Mesendoderm (in vitro differentiated cells): ENCODE results near the gene TKT. TPM values are rescaled to one million over a fixed set of nuclear protein-coding genes. Genes with fewer than 3 reads are reported as not detected.
A peak's percentile ranks its signal among the peaks of the same experiment; 100 is the strongest.

Experiments used
- DNase-seq: peaks from one replicate; pipeline ENCODE4 v3.0.0; 2013
- H2AK5ac ChIP-seq: 2 replicates; pipeline ENCODE4 v1.6.1; 2013; ENCODE audit warnings: low read length, inconsistent platforms
- H2BK120ac ChIP-seq: 2 replicates; pipeline ENCODE4 v1.6.1; 2013; ENCODE audit warnings: low read depth, mild to moderate bottlenecking, low read length, moderate library complexity, mixed read lengths
- H2BK15ac ChIP-seq: replicated peaks from 2 replicates; pipeline ENCODE4 v1.6.1; 2013; ENCODE audit warnings: low read depth, mild to moderate bottlenecking, moderate library complexity
- H2BK5ac ChIP-seq: 2 replicates; pipeline ENCODE4 v1.6.1; 2013; ENCODE audit warnings: low read length, inconsistent platforms
- H3K18ac ChIP-seq: 2 replicates; pipeline ENCODE4 v1.6.1; 2013; ENCODE audit warnings: mild to moderate bottlenecking, low read length, mixed read lengths
- H3K23ac ChIP-seq: one replicate; pipeline ENCODE4 v1.6.1; 2013; ENCODE audit warnings: low read length
- H3K27ac ChIP-seq: 2 replicates; pipeline ENCODE4 v1.5.1; 2013; ENCODE audit warnings: low read depth, mild to moderate bottlenecking, inconsistent platforms, low read length, moderate library complexity
- H3K27me3 ChIP-seq: 2 replicates; pipeline ENCODE4 v1.6.1; 2013; ENCODE audit warnings: low read length, control low read depth, mild to moderate bottlenecking, inconsistent platforms; ENCODE audit not compliant: insufficient read depth, poor library complexity
- H3K36me3 ChIP-seq: 2 replicates; pipeline ENCODE4 v1.6.1; 2013; ENCODE audit warnings: low read length, inconsistent platforms; ENCODE audit not compliant: control insufficient read depth, insufficient read depth
- H3K4ac ChIP-seq: one replicate; pipeline ENCODE4 v1.6.1; 2013; ENCODE audit warnings: low read depth, mild to moderate bottlenecking, low read length, moderate library complexity
- H3K4me1 ChIP-seq: 2 replicates; pipeline ENCODE4 v1.6.1; 2013; ENCODE audit warnings: low read depth, low read length, inconsistent platforms; ENCODE audit not compliant: control insufficient read depth
- H3K4me2 ChIP-seq: 2 replicates; pipeline ENCODE4 v1.6.1; 2013; ENCODE audit warnings: low read length
- H3K4me3 ChIP-seq: 2 replicates; pipeline ENCODE4 v1.5.1; 2013; ENCODE audit warnings: mild to moderate bottlenecking, low read length
- H3K56ac ChIP-seq: one replicate; pipeline ENCODE4 v1.6.1; 2013; ENCODE audit warnings: low read length
- H3K79me1 ChIP-seq: 2 replicates; pipeline ENCODE4 v1.6.1; 2013; ENCODE audit warnings: low read length, inconsistent platforms
- H3K79me2 ChIP-seq: 2 replicates; pipeline ENCODE4 v1.6.1; 2013; ENCODE audit warnings: mild to moderate bottlenecking, low read length; ENCODE audit not compliant: control insufficient read depth, insufficient read depth
- H3K9ac ChIP-seq: 2 replicates; pipeline ENCODE4 v1.6.1; 2013; ENCODE audit warnings: low read length, inconsistent platforms
- H4K5ac ChIP-seq: one replicate; pipeline ENCODE4 v1.6.1; 2013; ENCODE audit warnings: low read length
- H4K8ac ChIP-seq: one replicate; pipeline ENCODE4 v1.6.1; 2013; ENCODE audit warnings: low read depth, mild to moderate bottlenecking, control low read depth, low read length, moderate library complexity
- WGBS: extraction: QIAGEN DNeasy Blood & Tissue Kit; methylation state at CpG from one replicate; pipeline ENCODE4 v1.1.7; 2013; ENCODE audit warnings: low lambda C conversion rate, missing lambda C conversion rate; ENCODE audit not compliant: insufficient coverage; ENCODE audit errors: extremely low coverage; 5-methylcytosine and 5-hydroxymethylcytosine counted together
- small RNA-seq: library from polyadenylated mRNA; stranded (forward); fragments of <200 nt; extraction: miRNeasy Mini kit (QIAGEN cat#:217004); gene quantifications from one replicate; pipeline ENCODE3, GENCODE V24; 2013; ENCODE audit not compliant: insufficient read depth

Gene TKT

DNA sequence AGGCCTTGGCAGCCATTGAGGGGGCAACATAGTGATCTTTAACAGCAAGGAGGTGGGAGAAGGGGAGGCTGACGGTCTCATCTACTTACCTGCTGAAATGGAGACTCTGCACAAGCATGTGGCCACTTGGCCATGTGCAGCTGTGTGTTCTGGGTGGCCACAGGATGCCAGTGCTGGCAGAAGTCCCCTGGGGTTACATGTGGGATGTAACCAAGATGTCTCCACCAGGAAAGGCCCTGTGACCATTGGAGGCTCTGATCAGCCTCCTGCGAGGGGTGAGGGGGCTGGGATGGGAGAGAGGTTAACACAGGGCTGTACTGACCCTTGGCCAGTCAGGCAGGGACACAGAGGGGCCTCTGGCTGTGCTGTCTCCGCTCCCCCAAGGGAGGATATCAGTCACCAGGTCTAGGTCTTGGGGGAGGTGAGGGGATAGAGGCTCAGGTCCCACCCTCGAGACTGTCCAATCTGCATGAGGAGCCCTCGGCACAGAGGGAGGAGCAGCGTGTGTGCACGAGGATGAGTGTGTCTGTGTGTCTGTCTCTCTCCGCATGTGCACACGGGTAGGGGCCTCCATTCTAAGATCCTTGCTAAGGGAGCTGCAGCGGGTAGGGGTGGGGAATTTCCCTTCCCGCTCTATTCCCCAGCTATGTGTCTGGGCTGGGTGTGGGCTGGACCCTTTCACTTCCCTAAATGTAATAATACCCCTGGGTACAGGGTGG, 75.4 kb downstream of the TKT start:
- Histone ChIP-seq H3K18ac (no peak overlapping the region), H2BK5ac (no peak overlapping the region), H2AK5ac (no peak overlapping the region), H3K9ac (no peak overlapping the region), H3K23ac (no peak overlapping the region), H3K4ac (no peak overlapping the region), H3K27me3 (no peaks in the 10 kb centered on the region), H3K4me1 (no peaks in the 10 kb centered on the region), H3K4me3 (no peak overlapping the region), H3K27ac (no peak overlapping the region), H3K79me2 (no peaks in the 10 kb centered on the region), H4K8ac (no peak overlapping the region), H3K79me1 (no peaks in the 10 kb centered on the region), H3K36me3 (peaks cover 4% of the 10 kb centered on the region), H3K56ac (no peak overlapping the region), H4K5ac (no peak overlapping the region), H2BK15ac (no peak overlapping the region), H3K4me2 (no peak overlapping the region), H2BK120ac (no peak overlapping the region)
- DNase-seq, result no peak
- no CpG with 5 or more reads among the region's 11 CpGs for whole genome bisulfite sequencing

DNA sequence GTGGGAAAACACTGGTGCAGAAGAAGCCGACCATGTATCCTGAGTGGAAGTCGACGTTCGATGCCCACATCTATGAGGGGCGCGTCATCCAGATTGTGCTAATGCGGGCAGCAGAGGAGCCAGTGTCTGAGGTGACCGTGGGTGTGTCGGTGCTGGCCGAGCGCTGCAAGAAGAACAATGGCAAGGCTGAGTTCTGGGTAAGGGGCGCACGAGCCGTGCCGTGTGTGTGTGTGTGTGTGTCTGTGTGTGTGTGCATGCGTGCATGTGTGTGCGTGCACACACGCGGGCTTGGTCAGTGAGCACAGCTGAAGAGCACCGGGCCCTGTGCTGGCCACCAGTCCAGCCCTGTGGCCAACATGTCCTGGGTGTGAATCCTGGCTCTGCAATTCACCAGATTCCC, 76.2 kb downstream of the TKT start:
- no peak for DNase-seq
- Histone ChIP-seq H3K23ac (no peak overlapping the region), H2BK5ac (no peak overlapping the region), H2BK120ac (no peak overlapping the region), H3K27ac (no peak overlapping the region), H2AK5ac (no peak overlapping the region), H4K8ac (no peak overlapping the region), H3K4me3 (no peak overlapping the region), H3K27me3 (no peaks in the 10 kb centered on the region), H3K9ac (no peak overlapping the region), H3K36me3 (peaks cover 4% of the 10 kb centered on the region), H3K56ac (no peak overlapping the region), H4K5ac (no peak overlapping the region), H3K4ac (no peak overlapping the region), H3K79me1 (no peaks in the 10 kb centered on the region), H3K18ac (no peak overlapping the region), H3K4me1 (no peaks in the 10 kb centered on the region), H3K79me2 (no peaks in the 10 kb centered on the region), H3K4me2 (no peak overlapping the region), H2BK15ac (no peak overlapping the region)
- whole genome bisulfite sequencing, result no CpG with 5 or more reads among the region's 20 CpGs

DNA sequence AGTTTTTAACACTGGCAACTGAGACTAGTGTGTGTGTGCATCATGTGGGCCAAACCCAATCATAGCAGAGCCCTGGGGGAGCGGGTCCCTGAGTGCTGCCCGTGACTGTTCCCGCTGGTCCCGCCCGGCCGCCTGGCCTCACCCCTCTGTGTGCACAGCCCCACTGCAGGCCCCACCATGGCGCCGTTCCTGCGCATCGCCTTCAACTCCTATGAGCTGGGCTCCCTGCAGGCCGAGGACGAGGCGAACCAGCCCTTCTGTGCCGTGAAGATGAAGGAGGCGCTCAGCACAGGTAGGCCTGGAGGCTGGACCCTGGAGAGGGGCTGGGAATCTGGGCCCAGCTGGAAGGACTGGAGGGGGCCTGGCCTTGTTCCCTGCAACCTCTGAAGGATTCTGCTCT, 77.6 kb downstream of the TKT start:
- WGBS, result no CpG with 5 or more reads among the region's 15 CpGs
- H3K18ac ChIP-seq, result no peak overlapping the region
- no peak overlapping the region for H4K5ac ChIP-seq

DNA sequence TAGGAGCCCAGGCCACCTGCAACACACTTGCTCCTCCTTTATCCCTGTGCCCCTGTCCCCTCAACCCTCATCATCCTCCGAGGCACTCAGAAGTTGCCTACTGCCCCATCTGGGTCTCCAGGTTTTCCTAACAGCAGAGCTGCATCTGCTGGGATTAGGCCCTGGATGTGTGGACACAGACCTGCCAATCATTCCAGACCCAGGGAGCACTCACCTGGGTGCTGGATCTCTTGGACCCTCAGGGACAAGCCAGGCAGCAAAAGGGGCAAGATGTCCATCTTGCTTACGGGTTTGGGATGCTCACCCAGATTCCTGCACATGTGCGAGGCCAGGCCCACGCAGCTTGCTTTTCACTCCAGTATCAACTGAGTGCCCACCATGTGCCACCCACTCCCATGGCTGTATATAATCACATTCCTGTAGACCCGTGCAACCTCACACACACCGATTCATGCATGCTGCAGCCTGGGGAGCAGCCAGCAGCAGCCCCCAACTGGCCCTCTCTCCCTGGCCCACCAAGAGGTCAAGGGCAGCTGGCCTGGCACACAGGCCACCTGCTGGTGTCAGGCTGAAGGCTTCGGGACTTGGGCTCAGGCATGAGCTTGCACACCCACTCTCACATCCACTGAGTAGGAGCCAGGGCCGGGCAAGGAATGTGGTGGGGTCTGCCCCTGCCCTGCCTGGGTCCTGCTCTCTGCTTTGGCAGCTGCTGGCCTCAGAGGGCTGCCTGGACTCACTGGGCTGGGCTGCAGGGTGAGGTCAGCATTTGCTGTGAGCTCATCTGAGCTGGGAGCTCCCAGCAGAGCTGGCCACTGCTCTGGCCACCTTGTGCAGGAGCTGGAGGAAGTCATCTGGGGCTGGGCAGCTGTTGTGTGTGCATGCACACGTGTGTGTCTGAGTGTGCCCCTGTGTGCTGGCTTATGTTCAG, 79.9 kb downstream of the TKT start:
- peaks cover 11% of the 10 kb centered on the region for H3K4me1 ChIP-seq
- no peak overlapping the region for H2BK5ac ChIP-seq
- H3K4me2 ChIP-seq, result no peak overlapping the region
- no peak overlapping the region for H3K23ac ChIP-seq
- no CpG with 5 or more reads among the region's 9 CpGs for WGBS
- no peak overlapping the region for H4K8ac ChIP-seq
- no peaks in the 10 kb centered on the region for H3K27me3 ChIP-seq
- H3K9ac ChIP-seq, result no peak overlapping the region
- peaks cover 9% of the 10 kb centered on the region for H3K79me1 ChIP-seq
- no peak overlapping the region for H2AK5ac ChIP-seq
- H3K18ac ChIP-seq, result no peak overlapping the region
- H3K79me2 ChIP-seq, result no peaks in the 10 kb centered on the region
- H3K36me3 ChIP-seq, result no peaks in the 10 kb centered on the region
- no peak overlapping the region for H3K27ac ChIP-seq
- no peak for DNase-seq
- no peak overlapping the region for H2BK120ac ChIP-seq
- peak overlapping the region; percentile 27 for H3K56ac ChIP-seq
- H2BK15ac ChIP-seq, result no peak overlapping the region
- no peak overlapping the region for H3K4me3 ChIP-seq
- H4K5ac ChIP-seq, result no peak overlapping the region
- H3K4ac ChIP-seq, result no peak overlapping the region

More for the DNA sequence above, 77.6 kb downstream of the TKT start:
- Histone ChIP-seq H3K4me1 (no peaks in the 10 kb centered on the region), H3K36me3 (peaks cover under 1% of the 10 kb centered on the region), H3K27ac (no peak overlapping the region), H3K23ac (no peak overlapping the region), H3K27me3 (no peaks in the 10 kb centered on the region), H2AK5ac (no peak overlapping the region), H2BK15ac (no peak overlapping the region), H2BK5ac (no peak overlapping the region), H3K4ac (no peak overlapping the region), H3K4me2 (no peak overlapping the region), H4K8ac (no peak overlapping the region), H2BK120ac (no peak overlapping the region), H3K9ac (no peak overlapping the region), H3K79me1 (no peaks in the 10 kb centered on the region), H3K79me2 (no peaks in the 10 kb centered on the region), H3K56ac (no peak overlapping the region), H3K4me3 (no peak overlapping the region)
- DNase-seq, result no peak

Small RNA genes lying within 50 kb of the gene (small RNA-seq; reads per million reads assigned to genes)
- not detected for gene RF00019
